DND-41 (cell line): Measurements from ENCODE around the gene SCTR.

Experiments
- ATAC-seq: fragments of 200-7000 bp; cut with Tn5 transposase; 3 replicates; pipeline ENCODE4 v1.9.1; 2021; ENCODE audit warnings: low read depth; ENCODE audit not compliant: insufficient read depth
- DNase-seq: peaks from one replicate; pipeline ENCODE4 v3.0.0-alpha.2; 2020
- H2AFZ ChIP-seq: 2 replicates; pipeline ENCODE4 v1.6.0; 2012; ENCODE audit warnings: low read depth, low read length
- H3K27ac ChIP-seq: 2 replicates; pipeline ENCODE4 v1.5.1; 2012; ENCODE audit warnings: low read length, inconsistent platforms
- H3K27me3 ChIP-seq: fragments of 200-600 bp; sonication (generic); 2 replicates; pipeline ENCODE4 v1.6.0; 2012; ENCODE audit warnings: low read length, mild to moderate bottlenecking, inconsistent platforms; ENCODE audit not compliant: insufficient read depth, poor library complexity
- H3K36me3 ChIP-seq: 2 replicates; pipeline ENCODE4 v1.5.1; 2012; ENCODE audit warnings: low read length, inconsistent platforms; ENCODE audit not compliant: insufficient read depth
- H3K4me1 ChIP-seq: 2 replicates; pipeline ENCODE4 v1.5.1; 2012; ENCODE audit warnings: mild to moderate bottlenecking, low read length; ENCODE audit not compliant: insufficient read depth
- H3K4me2 ChIP-seq: 2 replicates; pipeline ENCODE4 v1.6.0; 2012; ENCODE audit warnings: mild to moderate bottlenecking, moderate library complexity, low read length, inconsistent platforms; ENCODE audit not compliant: insufficient read depth
- H3K4me3 ChIP-seq, 2 experiments: fragments of 200-600 bp in 1 of 2; shearing (Covaris generic) in 1 of 2; 2 replicates each; pipeline ENCODE4 v1.5.1; 2012 to 2016; ENCODE audit warnings: inconsistent platforms in 2 of 2, low read length in 2 of 2, mild to moderate bottlenecking in 2 of 2, low read depth in 1 of 2, moderate library complexity in 1 of 2
- H3K79me2 ChIP-seq: 2 replicates; pipeline ENCODE4 v1.6.0; 2012; ENCODE audit warnings: low read length, inconsistent platforms; ENCODE audit not compliant: insufficient read depth
- H3K9ac ChIP-seq: 2 replicates; pipeline ENCODE4 v1.6.0; 2012; ENCODE audit warnings: low read depth, mild to moderate bottlenecking, inconsistent platforms, low read length, moderate library complexity
- H3K9me3 ChIP-seq: 2 replicates; pipeline ENCODE4 v1.5.1; 2012; ENCODE audit warnings: low read length, moderate library complexity, mild to moderate bottlenecking, inconsistent platforms; ENCODE audit not compliant: insufficient read depth, severe bottlenecking
- H4K20me1 ChIP-seq: 2 replicates; pipeline ENCODE4 v1.6.0; 2012; ENCODE audit warnings: low read length; ENCODE audit not compliant: insufficient read depth
- EZH2 ChIP-seq: IDR thresholded peaks from 3 replicates; pipeline ENCODE4 v1.6.1; 2012; ENCODE audit warnings: borderline replicate concordance, low read depth, mild to moderate bottlenecking, moderate library complexity, low read length, inconsistent platforms; ENCODE audit not compliant: severe bottlenecking
- TF ChIP-seq, protein P1 (sequence below): IDR thresholded peaks from 2 replicates; pipeline ENCODE4 v1.5.1; 2012; ENCODE audit warnings: borderline replicate concordance, low read length, moderate library complexity, mild to moderate bottlenecking; ENCODE audit not compliant: poor library complexity, severe bottlenecking; ENCODE audit errors: extremely low read depth

SCTR gene

DNA sequence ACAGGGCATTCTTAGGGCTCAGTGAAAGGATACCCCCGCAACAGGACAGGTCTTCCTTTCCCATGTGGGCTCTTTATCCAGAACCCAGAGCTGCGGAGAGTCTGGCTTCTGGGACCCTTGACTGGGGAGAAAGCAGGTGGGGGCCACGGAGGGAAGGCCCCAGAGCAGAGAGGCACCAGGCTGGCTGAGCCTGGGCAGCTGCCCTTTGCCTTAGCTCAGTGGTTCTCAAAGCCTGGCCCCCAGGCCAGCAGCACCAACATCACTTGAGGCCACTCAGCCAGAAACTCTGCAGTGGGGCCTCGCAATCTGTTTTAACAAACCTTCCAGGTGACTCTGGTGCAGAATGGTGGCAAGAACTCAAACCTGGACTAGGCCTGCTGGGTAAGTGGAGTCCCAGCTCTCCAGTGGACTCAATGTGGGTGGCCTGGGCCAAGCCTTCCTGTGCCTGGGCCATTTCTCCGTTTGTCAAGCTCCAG, 94.2 kb downstream of the SCTR start:
- H2AFZ ChIP-seq, result no peak overlapping the region
- no peaks in the 10 kb centered on the region for H3K79me2 ChIP-seq
- H3K36me3 ChIP-seq, result no peaks in the 10 kb centered on the region
- H3K4me3 ChIP-seq, result no peak overlapping the region
- H3K4me1 ChIP-seq, result no peaks in the 10 kb centered on the region
- TF ChIP-seq, protein P1, sequence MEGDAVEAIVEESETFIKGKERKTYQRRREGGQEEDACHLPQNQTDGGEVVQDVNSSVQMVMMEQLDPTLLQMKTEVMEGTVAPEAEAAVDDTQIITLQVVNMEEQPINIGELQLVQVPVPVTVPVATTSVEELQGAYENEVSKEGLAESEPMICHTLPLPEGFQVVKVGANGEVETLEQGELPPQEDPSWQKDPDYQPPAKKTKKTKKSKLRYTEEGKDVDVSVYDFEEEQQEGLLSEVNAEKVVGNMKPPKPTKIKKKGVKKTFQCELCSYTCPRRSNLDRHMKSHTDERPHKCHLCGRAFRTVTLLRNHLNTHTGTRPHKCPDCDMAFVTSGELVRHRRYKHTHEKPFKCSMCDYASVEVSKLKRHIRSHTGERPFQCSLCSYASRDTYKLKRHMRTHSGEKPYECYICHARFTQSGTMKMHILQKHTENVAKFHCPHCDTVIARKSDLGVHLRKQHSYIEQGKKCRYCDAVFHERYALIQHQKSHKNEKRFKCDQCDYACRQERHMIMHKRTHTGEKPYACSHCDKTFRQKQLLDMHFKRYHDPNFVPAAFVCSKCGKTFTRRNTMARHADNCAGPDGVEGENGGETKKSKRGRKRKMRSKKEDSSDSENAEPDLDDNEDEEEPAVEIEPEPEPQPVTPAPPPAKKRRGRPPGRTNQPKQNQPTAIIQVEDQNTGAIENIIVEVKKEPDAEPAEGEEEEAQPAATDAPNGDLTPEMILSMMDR, result no peak
- no peak for TF ChIP-seq EZH2
- H4K20me1 ChIP-seq, result no peaks in the 10 kb centered on the region
- DNase-seq (no peak), ATAC-seq (no peak)
- H3K27me3 ChIP-seq, result peaks cover 23% of the 10 kb centered on the region
- H3K9me3 ChIP-seq, result no peaks in the 10 kb centered on the region
- H3K27ac ChIP-seq, result no peak overlapping the region
- H3K9ac ChIP-seq, result no peak overlapping the region
- no peak overlapping the region for H3K4me2 ChIP-seq

DNA sequence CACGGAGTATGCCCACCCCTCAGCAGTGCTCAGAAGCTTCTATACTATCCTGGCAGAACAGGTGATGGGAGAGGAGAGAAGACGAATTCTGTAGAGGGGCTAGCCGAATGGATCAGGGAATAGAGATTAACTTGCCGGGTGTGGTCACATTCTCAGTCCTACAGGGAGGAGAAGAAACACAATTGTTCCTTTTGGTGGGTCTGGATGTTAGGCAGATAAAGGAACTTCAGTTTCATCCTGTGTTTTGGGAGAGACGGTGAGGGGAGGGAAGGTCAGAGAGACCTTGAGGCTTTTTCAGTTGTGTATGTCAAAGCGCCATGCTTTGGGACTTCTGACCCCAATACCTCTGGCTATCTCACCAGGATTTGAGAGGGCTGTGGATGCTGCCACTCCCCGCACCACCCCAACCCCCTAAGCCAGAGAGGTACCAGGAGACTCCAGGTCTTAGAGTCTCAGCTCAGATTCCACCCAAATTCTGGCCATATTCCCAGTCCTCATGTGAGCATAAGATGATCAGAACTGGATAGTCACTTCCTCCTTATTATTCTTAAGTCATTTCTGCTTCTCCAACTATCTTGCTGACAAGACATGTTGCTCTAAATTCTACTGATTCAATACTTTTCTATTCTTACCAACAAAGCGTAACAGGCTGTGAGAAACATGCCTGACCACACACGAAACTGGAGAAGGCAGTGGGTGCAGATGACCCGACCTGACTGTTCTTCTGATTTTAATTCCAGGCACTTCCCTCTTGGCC, 94.9 kb downstream of the SCTR start:
- TF ChIP-seq, protein P1, result no peak
- TF ChIP-seq EZH2, result no peak
- Histone ChIP-seq H3K9ac (no peak overlapping the region), H3K4me3 (no peak overlapping the region), H2AFZ (no peak overlapping the region), H3K4me2 (no peak overlapping the region), H3K27me3 (peaks cover 25% of the 10 kb centered on the region), H3K9me3 (no peaks in the 10 kb centered on the region), H3K79me2 (no peaks in the 10 kb centered on the region), H3K4me1 (no peaks in the 10 kb centered on the region), H3K27ac (no peak overlapping the region), H4K20me1 (no peaks in the 10 kb centered on the region), H3K36me3 (no peaks in the 10 kb centered on the region)
- ATAC-seq (no peak), DNase-seq (no peak)

DNA sequence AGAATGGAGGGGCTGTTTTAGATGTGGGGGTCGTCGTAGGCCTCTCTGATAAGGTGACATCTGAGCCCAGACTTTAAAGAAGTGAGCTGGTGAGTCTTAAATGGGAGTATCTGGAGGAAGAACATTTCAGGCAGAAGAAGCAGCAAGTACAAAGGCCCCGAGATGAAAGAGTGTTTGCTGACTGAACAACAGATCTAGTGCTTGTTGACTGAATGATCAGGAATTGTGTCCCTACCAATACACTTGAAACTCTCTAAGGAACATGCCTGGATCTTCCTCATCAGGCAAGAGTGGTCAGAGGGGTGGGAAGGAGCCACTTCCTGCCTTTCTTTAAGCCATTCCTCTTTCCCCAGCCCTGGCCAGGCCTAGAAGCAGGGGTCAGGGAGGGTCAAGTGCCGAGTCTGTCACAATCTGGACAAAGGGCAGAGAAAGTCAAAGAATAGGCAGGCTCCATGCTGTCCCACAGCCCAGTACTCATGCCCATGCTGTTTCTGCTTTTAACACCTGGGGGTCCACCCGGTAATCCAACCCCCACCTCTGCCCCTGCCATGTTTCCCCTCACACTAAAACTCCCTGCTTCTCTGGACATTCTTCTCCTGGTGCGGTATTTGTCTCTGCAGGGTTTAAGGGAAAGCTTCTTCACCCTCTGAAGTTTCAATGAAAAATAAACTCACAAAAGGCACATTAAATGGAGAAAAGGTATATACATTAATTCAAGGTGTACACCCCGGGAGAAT, 95.6 kb downstream of the SCTR start:
- no peak for DNase-seq
- ATAC-seq, result no peak
- Histone ChIP-seq H3K27me3 (peaks cover 27% of the 10 kb centered on the region), H4K20me1 (no peaks in the 10 kb centered on the region), H3K79me2 (no peaks in the 10 kb centered on the region), H3K9me3 (no peaks in the 10 kb centered on the region), H3K9ac (no peak overlapping the region), H3K27ac (no peak overlapping the region), H3K4me1 (no peaks in the 10 kb centered on the region), H3K36me3 (no peaks in the 10 kb centered on the region), H3K4me3 (no peak overlapping the region), H3K4me2 (no peak overlapping the region), H2AFZ (no peak overlapping the region)
- no peak for TF ChIP-seq EZH2
- TF ChIP-seq, protein P1, result no peak
